Bone marrow (tissue), 2 donors: ENCODE measurements around the gene GLIS2.

Source experiments
- DNase-seq, 2 donors: peaks; one replicate each; lab custom pipeline; 2025; lab: John Stamatoyannopoulos, UW

The GLIS2 gene

GRCh38 chr16:4371357-4372000, 55.6 kb downstream of the GLIS2 start, which contains the start of gene VASN:
Gene VASN, plus strand, starts transcription at chr16:4371848. Its CDS starts 9,030 bp downstream, at chr16:4380878.
- peak; percentile 14 to 23 for DNase-seq

- DNase-seq, result no peak
Observed at GRCh38 chr16:4372001-4372577, 56.2 kb downstream of the GLIS2 start.

GRCh38 chr16:4372578-4373355, 56.9 kb downstream of the GLIS2 start:
- no peak for DNase-seq

- DNase-seq, result no peak
Observed at GRCh38 chr16:4373356-4373908, 57.6 kb downstream of the GLIS2 start.

- DNase-seq, result no peak
Observed at GRCh38 chr16:4373909-4374742, 58.3 kb downstream of the GLIS2 start.

GRCh38 chr16:4375717-4376116, 59.9 kb downstream of the GLIS2 start:
- DNase-seq, result no peak

GRCh38 chr16:4376126-4376892, 60.4 kb downstream of the GLIS2 start:
- no peak for DNase-seq

GRCh38 chr16:4376893-4377572, 61.2 kb downstream of the GLIS2 start:
- DNase-seq, result no peak

- no peak for DNase-seq
Observed at GRCh38 chr16:4377573-4378154, 61.8 kb downstream of the GLIS2 start.

- DNase-seq, result no peak
Observed at GRCh38 chr16:4378161-4378666, 62.3 kb downstream of the GLIS2 start.

GRCh38 chr16:4378999-4379690, 63.3 kb downstream of the GLIS2 start:
- DNase-seq, result no peak

GRCh38 chr16:4380119-4381063, 64.5 kb downstream of the GLIS2 start:
- DNase-seq, result no peak

- no peak for DNase-seq
Observed at GRCh38 chr16:4381072-4381934, 65.4 kb downstream of the GLIS2 start.

- no peak for DNase-seq
Observed at GRCh38 chr16:4381935-4382794, 66.3 kb downstream of the GLIS2 start.

GRCh38 chr16:4382795-4383357, 67.0 kb downstream of the GLIS2 start:
- no peak for DNase-seq
